NCI-H2171 (cell line): ENCODE measurements around the gene PEX11A.

Experiments used
- DNase-seq: peaks from one replicate; lab custom pipeline; 2025; lab: John Stamatoyannopoulos, UW

The PEX11A gene

GRCh38 chr15:89674526-89674925 lies 16.0 kb downstream of the PEX11A start:
- DNase-seq: no peak

DNA sequence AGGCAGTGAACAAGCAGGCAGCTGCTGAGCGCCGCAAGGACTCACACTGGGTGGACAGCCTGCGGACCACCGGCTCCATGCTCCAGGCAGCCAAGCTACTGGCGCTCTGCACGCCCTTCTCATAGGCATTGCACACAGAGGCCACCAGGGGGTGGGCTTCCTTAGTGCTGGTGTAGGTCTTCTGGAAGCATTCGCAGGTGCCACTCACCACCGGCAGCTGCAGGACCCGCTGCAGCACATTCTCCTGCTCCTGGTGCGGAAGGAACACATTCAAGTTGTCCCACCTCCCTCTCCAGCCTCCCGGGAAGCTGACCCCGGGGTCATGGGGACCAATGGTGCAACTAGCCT lies 17.4 kb downstream of the PEX11A start:
- DNase-seq: no peak

- no peak for DNase-seq
Measured at GRCh38 chr15:89672221-89673164, 18.1 kb downstream of the PEX11A start.

GRCh38 chr15:89671687-89672086 lies 18.9 kb downstream of the PEX11A start:
- no peak for DNase-seq

- no peak for DNase-seq
Measured at GRCh38 chr15:89670971-89671560, 19.5 kb downstream of the PEX11A start.

- DNase-seq: no peak
Measured at GRCh38 chr15:89669941-89670340, 20.6 kb downstream of the PEX11A start.

GRCh38 chr15:89669309-89669865 lies 21.2 kb downstream of the PEX11A start:
- no peak for DNase-seq

GRCh38 chr15:89668171-89668570 lies 22.4 kb downstream of the PEX11A start:
- no peak for DNase-seq

- DNase-seq: no peak
Measured at GRCh38 chr15:89667706-89667960, 22.9 kb downstream of the PEX11A start.

- DNase-seq: no peak
Measured at GRCh38 chr15:89666858-89667705, 23.5 kb downstream of the PEX11A start.

- no peak for DNase-seq
Measured at GRCh38 chr15:89666184-89666857, 24.2 kb downstream of the PEX11A start.

DNA sequence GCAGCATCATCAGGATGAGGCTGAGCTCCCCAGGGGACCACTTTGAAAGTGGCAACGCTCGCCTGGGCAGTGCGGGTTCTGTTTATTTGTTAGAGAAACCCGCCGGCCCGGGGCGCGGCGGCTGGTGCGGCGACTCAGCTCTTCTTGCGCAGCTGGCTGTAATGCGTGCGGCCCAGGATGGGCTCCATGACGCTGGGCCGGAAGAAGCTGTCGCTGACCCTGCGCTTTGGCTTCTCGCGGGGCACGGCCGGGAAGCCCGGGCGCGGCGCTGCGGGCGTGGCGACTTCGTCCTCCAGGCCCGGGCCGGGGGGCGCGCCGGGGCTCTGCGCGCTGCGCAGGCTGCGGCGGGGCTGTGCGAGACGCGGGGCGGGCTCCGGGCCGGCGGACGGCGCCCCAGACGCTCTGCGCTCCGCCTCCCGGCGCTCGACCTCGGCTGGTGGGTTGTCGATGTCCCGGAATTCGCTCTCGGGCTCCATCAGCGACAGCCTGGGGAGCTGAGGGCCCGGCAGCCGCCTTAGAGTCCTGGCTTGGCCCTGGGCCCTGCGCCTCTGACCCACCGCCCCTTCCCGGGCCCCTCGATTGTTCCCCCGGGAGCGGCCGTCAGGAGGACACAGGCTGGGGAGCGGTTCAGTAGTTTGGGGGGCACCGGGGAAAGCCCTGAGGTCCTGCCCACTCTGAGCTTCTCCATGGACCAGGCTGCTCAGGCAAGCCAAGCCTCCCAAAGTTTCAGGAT lies 24.9 kb downstream of the PEX11A start:
- peak; percentile 5 for DNase-seq

DNA sequence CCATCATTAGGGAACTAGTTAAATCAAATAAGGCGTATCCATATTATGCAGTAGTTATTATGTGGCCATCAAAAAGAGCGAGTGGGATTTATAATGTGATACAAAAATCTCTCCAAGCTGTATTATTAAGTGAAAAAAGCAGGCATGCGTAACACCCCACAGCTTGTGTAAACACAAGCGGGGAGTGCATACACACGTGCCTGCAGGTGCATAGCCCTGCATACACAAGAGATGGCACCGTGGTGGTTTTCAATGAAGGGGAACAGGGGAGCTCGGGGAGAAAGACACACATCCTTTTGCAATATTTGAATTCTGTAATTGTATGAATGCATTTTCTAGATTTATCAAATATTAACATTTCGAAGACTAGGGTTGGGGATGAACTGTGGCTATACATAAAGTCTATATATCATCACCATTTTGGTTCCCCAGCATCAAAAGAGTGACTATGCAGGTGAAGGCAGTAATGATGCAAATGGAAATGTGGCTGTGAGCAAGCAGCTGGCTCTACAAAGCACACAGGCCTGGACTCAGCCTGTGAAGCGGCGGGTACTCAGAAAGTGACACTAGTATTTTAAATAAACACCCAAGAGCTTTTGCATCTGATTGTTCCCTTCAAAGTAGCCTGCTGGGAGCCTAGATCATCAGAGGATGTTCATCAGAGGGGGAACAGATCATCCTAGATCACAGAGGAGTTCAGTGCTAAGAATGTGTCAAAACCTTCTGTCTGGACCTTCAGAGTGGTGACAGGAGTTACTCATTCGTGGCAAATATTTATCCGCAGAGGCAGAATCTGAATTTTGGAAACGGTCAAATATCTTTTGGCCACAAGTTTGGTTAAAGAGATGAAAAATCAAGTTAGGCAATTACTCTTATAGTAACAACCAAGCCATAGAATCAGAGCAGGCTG lies 25.9 kb downstream of the PEX11A start:
- no peak for DNase-seq

GRCh38 chr15:89662893-89663626 lies 27.5 kb downstream of the PEX11A start:
- DNase-seq: no peak

DNA sequence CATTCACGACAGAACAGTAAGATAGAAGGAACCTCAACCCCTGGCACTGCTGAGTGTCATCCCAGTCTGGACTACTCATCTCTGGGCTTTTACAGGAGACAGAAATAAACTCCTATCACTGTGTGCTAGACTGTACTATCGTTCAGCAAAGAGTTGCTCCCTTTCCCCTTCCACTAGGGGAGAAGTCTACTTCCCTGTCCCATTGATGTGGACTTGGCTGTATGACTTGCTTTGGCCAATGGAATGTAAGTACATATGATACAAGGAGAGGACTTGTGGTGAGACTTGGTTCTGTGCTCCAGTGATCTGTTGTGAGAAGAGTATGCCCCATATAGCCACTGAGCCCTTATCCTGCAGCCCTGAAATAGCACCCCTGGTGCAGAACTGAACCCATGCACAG lies 30.0 kb downstream of the PEX11A start:
- no peak for DNase-seq

DNA sequence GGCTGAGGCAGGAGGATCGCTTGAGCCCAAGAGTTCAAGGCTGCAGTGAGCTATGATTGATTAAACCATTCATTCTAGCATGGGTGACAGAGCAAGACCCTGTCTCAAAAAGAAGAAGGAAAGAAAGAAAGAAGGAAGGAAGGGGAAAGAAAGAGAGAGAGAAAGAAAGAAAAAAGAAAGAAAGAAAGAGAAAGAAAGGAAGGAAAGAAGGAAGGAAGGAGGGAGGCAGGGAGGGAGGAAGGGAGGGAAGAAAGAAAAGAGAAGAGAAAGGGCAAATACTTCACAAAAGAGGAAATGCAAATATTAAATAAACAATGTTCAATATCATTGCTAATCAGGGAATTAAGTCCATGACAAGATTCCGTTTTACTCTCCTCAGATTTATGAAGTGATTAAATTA lies 31.3 kb downstream of the PEX11A start:
- no peak for DNase-seq

DNA sequence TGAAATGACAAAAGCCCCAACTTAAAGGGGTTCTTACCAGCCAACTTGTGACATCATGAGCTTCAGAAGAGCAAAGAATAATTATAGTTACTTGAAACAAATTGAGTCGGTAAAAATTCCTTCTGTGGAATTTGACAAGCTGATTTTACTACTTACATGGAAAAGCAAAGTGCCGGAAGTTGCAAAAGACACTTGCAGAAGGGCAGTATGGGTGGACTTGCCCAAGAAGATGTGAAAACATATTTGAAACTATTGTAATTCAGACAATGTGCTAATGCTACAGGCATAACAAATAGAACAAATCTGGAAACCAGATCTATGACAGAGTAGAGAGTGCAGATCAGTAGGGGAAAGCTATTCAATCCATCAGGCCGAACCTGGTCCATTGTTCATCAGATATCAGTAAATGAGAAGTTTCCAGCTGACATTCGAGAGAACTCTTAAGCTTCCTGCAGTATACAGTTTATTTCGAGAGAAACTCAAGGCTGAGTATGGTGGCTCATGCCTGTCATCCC lies 32.8 kb downstream of the PEX11A start:
- DNase-seq: no peak

DNA sequence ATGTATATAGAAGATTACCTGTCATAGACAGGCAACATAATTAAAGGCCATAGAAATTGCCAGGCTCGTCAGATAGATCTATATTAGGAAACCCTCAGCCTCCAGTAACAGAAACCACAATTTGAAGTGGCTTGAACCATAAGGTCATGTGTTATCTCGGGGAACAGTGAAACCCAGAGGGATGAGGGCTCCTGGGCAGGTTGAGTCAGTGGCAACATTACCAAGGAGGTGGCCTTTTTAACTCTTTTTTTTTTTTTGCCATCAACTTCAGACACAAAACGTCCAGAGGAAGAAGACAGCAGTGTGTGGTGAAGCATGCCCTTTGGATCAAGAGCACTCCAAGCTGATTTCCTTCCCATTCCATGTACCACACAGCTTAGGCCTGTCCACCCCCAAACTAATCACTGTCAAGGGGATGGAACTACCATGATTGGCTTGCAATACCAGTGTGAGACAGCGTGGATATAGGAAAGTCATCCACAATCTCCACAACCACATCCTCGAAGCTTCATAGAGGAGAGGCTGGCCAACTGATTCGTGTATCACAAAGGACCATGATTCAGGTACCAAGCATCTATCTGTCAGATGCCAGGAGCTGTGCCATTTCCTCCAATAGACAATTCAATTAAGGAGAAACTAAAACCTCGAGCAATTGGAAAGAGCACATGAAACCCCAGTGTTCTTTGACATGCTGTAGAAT lies 34.3 kb downstream of the PEX11A start:
- DNase-seq: no peak
